GM12874 (cell line): Measurements from ENCODE around the gene IFRD2.

Experiments used
- TF ChIP-seq, protein P1 (sequence below): IDR thresholded peaks from 2 replicates; pipeline ENCODE4 v1.5.1; 2011; ENCODE audit warnings: low read depth, mild to moderate bottlenecking, control low read depth, low read length, moderate library complexity; ENCODE audit not compliant: insufficient read depth

Gene IFRD2

DNA sequence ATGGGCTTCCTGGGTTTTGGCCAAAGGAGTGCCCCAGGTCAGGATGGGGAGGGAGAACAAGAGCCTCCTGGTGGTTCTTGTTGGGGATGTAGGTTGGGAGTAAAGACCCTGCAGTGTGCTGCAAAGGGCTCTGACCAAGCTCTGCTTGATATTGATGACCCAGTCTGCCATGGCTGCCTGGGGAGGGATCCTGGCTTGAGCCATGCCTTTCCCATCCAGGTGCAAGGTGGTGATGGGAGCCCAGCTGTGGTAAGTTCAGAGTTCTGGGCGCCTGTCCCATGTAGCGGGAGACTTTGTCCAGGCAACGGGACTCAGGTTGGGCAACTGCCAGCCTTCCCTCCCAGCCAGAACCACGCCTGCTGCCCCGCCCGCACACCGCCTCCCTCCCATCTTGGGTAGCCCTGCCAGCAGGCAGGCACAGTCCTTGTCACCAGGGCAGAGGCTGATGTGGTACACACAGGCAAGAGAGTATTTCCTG is 53.6 kb downstream of the IFRD2 start:
- TF ChIP-seq, protein P1, sequence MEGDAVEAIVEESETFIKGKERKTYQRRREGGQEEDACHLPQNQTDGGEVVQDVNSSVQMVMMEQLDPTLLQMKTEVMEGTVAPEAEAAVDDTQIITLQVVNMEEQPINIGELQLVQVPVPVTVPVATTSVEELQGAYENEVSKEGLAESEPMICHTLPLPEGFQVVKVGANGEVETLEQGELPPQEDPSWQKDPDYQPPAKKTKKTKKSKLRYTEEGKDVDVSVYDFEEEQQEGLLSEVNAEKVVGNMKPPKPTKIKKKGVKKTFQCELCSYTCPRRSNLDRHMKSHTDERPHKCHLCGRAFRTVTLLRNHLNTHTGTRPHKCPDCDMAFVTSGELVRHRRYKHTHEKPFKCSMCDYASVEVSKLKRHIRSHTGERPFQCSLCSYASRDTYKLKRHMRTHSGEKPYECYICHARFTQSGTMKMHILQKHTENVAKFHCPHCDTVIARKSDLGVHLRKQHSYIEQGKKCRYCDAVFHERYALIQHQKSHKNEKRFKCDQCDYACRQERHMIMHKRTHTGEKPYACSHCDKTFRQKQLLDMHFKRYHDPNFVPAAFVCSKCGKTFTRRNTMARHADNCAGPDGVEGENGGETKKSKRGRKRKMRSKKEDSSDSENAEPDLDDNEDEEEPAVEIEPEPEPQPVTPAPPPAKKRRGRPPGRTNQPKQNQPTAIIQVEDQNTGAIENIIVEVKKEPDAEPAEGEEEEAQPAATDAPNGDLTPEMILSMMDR, result no peak

- TF ChIP-seq, protein P1, result no peak
Measured at GRCh38 chr3:50237754-50238548, 54.3 kb downstream of the IFRD2 start.
